HG03558 (cell line): ENCODE measurements around the gene DEDD.

Source experiments
- ATAC-seq: cut with Tn5 transposase; IDR thresholded peaks from one replicate; pipeline ENCODE4 v1.9.1; 2021; ENCODE audit warnings: moderate number of reproducible peaks; ENCODE audit not compliant: unreplicated experiment; ENCODE audit errors: extremely low read depth

DEDD gene

GRCh38 chr1:161079436-161080110 is 52.9 kb downstream of the DEDD start:
- ATAC-seq = no peak

- ATAC-seq = no peak
Observed at GRCh38 chr1:161077426-161077825, 55.0 kb downstream of the DEDD start.

GRCh38 chr1:161076410-161076809 is 56.1 kb downstream of the DEDD start:
- ATAC-seq = no peak

GRCh38 chr1:161074676-161075368 is 57.6 kb downstream of the DEDD start:
- no peak for ATAC-seq

- ATAC-seq = no peak
Observed at GRCh38 chr1:161073474-161074121, 58.9 kb downstream of the DEDD start.

GRCh38 chr1:161072751-161073449 is 59.6 kb downstream of the DEDD start:
- no peak for ATAC-seq

- ATAC-seq = no peak
Observed at GRCh38 chr1:161071886-161072371, 60.5 kb downstream of the DEDD start.
